ENCODE measurements around the gene TCF4.

TCF4 gene

GRCh38 chr18:55421308-55421614 lies 166.7 kb downstream of the TCF4 start:
- in situ Hi-C loops (cut with HindIII; ENCODE audit: low sequenced_read_pairs), result no loop called here

DNA sequence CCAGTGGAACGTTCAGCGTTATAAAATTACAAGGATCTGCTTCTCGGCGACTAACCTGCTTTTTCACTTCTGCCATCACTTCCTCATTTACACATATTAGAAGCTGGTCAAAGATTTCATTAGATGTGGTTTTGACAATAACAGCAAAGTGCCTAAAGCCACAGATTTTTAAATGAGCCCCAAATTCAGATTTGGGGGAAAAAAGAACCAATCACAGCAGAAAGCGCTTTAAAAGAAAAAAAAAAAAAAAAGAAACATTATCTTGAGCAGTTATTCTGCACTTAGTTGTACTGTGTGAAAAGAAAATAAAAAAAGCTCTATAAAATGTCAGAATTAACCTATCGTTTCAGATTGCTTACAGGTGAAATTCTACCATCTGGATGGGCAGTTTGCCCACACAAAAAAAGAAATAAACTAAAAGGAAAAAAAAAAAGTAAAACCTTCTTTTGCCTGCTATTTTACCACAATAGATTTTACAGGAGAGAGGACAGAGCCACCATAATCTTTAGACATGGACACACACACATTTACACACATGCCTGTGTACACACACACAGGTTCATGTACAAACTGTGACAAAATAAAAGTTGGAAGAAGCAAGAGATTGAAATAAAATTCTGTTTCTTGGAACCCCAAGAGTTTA lies 167.2 kb downstream of the TCF4 start:
- DNase-seq (ENCODE audit: low read depth, low spot score), result peak; percentile 30
- H3K4me3 ChIP-seq (ENCODE audit: low read depth, low read length), result peak overlapping the region; percentile 4
- TF ChIP-seq, protein P1, sequence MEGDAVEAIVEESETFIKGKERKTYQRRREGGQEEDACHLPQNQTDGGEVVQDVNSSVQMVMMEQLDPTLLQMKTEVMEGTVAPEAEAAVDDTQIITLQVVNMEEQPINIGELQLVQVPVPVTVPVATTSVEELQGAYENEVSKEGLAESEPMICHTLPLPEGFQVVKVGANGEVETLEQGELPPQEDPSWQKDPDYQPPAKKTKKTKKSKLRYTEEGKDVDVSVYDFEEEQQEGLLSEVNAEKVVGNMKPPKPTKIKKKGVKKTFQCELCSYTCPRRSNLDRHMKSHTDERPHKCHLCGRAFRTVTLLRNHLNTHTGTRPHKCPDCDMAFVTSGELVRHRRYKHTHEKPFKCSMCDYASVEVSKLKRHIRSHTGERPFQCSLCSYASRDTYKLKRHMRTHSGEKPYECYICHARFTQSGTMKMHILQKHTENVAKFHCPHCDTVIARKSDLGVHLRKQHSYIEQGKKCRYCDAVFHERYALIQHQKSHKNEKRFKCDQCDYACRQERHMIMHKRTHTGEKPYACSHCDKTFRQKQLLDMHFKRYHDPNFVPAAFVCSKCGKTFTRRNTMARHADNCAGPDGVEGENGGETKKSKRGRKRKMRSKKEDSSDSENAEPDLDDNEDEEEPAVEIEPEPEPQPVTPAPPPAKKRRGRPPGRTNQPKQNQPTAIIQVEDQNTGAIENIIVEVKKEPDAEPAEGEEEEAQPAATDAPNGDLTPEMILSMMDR (IDR thresholded peaks at IDR 0.05; ENCODE audit: low read depth, low read length), result no peak
- in situ Hi-C loops (cut with HindIII; ENCODE audit: low sequenced_read_pairs), result no loop called here

More at GRCh38 chr18:55421308-55421614, 166.7 kb downstream of the TCF4 start:
- H3K4me3 ChIP-seq (ENCODE audit: low read depth, low read length), result no peak overlapping the region
- TF ChIP-seq, protein P1 (IDR thresholded peaks at IDR 0.05; ENCODE audit: low read depth, low read length), result no peak
- DNase-seq (ENCODE audit: low read depth, low spot score), result no peak

DNA sequence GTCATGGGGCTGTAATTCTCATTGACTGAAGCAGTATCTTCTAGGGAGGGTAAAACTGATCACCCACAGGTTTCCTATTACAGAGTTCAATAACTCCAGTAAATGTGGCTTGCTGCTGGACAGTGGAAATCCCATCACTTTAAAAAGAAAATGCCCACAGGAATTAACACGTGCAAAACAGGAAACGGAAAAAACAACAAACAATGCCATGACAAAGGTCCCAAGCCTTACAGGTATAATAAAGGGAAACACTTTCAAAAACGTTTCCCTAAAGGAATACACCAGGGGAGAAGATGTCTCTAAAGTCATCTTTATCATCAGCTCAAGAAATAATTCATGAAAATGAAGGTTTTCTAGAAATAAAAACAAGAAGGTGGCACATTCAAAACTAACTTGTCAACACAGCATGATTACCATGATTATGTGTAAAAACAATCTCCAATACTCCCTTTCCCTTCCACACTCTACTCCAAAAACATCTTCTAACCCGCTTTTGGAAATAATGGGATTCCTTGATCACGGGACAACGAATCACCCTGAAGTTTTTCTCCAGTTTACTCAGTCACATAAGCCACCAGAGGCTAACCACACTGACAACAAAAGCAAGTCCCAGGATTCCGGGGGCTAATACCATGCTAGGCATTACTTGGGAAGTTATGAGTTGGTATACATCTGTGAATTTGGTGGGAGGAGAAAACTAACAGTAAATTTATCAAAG lies 167.9 kb downstream of the TCF4 start:
- peak overlapping the region; percentile 4 for H3K4me3 ChIP-seq (ENCODE audit: low read depth, low read length)
- in situ Hi-C loops (cut with HindIII; ENCODE audit: low sequenced_read_pairs), result no loop called here
- TF ChIP-seq, protein P1 (IDR thresholded peaks at IDR 0.05; ENCODE audit: low read depth, low read length), result no peak
- peak; percentile 30 for DNase-seq (ENCODE audit: low read depth, low spot score)

GRCh38 chr18:55419132-55419946 lies 168.7 kb downstream of the TCF4 start:
- no peak overlapping the region for H3K4me3 ChIP-seq (ENCODE audit: low read depth, low read length)
- no peak for DNase-seq (ENCODE audit: low read depth, low spot score)
- in situ Hi-C loops (cut with HindIII; ENCODE audit: low sequenced_read_pairs), result no loop called here
- TF ChIP-seq, protein P1 (IDR thresholded peaks at IDR 0.05; ENCODE audit: low read depth, low read length), result no peak

- in situ Hi-C loops (cut with HindIII; ENCODE audit: low sequenced_read_pairs), result no loop called here
- no peak overlapping the region for H3K4me3 ChIP-seq (ENCODE audit: low read depth, low read length)
- TF ChIP-seq, protein P1 (IDR thresholded peaks at IDR 0.05; ENCODE audit: low read depth, low read length), result no peak
- no peak for DNase-seq (ENCODE audit: low read depth, low spot score)
Observed at GRCh38 chr18:55418439-55418838, 169.6 kb downstream of the TCF4 start.

DNA sequence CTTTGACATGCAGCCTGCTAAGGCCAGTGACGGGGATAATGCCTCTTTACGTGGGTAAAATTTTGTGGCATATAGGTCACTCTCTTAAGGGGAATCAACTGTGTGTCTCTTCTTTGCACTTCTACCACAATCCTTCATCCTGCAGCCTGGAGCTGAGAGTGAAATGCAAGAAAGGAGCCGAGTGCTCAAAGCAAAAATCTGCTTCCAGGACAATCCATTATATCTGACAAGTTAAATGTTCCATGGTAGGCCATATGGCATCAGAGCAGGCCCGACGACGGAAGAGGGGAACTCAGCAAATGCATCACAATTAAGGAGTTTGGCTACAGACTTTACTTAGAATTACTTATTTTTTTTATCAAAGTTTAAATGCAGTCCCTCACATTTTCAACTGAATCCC lies 171.2 kb downstream of the TCF4 start:
- DNase-seq (ENCODE audit: low read depth, low spot score), result no peak
- no peak overlapping the region for H3K4me3 ChIP-seq (ENCODE audit: low read depth, low read length)
- in situ Hi-C loops (cut with HindIII; ENCODE audit: low sequenced_read_pairs), result no loop called here

More for the DNA sequence above, 171.2 kb downstream of the TCF4 start:
- TF ChIP-seq, protein P1 (IDR thresholded peaks at IDR 0.05; ENCODE audit: low read depth, low read length), result no peak

Measured in astrocyte of the spinal cord (primary cell).